ENCODE data around the gene SEC61A1. TPM values are rescaled to one million over a fixed set of nuclear protein-coding genes. Genes with fewer than 3 reads are reported as not detected.
A peak's percentile ranks its signal among the peaks of the same experiment; 100 is the strongest.

SEC61A1 gene
- total RNA-seq, 1 donor from 2014 or later = 150 TPM

- no peak for TF ChIP-seq CTCF (conservative IDR thresholded peaks at IDR 0.05; ENCODE audit: low read depth, low read length)
- no peak for DNase-seq (ENCODE audit: low read depth)
- H3K4me3 ChIP-seq (ENCODE audit: low read depth, low read length) = no peak overlapping the region
These were observed 14.4 kb downstream of the SEC61A1 start for GRCh38 chr3:128066676-128067075.

GRCh38 chr3:128067489-128067888 is 15.3 kb downstream of the SEC61A1 start:
- no peak for DNase-seq (ENCODE audit: low read depth)
- no peak overlapping the region for H3K4me3 ChIP-seq (ENCODE audit: low read depth, low read length)
- no peak for TF ChIP-seq CTCF (conservative IDR thresholded peaks at IDR 0.05; ENCODE audit: low read depth, low read length)

GRCh38 chr3:128068156-128068620 is 16.0 kb downstream of the SEC61A1 start:
- no peak for DNase-seq (ENCODE audit: low read depth)
- TF ChIP-seq CTCF (conservative IDR thresholded peaks at IDR 0.05; ENCODE audit: low read depth, low read length) = peak; percentile 72
- H3K4me3 ChIP-seq (ENCODE audit: low read depth, low read length) = no peak overlapping the region

GRCh38 chr3:128069271-128069670 is 17.0 kb downstream of the SEC61A1 start:
- no peak for TF ChIP-seq CTCF (conservative IDR thresholded peaks at IDR 0.05; ENCODE audit: low read depth, low read length)
- no peak for DNase-seq (ENCODE audit: low read depth)
- no peak overlapping the region for H3K4me3 ChIP-seq (ENCODE audit: low read depth, low read length)

- no peak for TF ChIP-seq CTCF (conservative IDR thresholded peaks at IDR 0.05; ENCODE audit: low read depth, low read length)
- no peak overlapping the region for H3K4me3 ChIP-seq (ENCODE audit: low read depth, low read length)
- no peak for DNase-seq (ENCODE audit: low read depth)
These were observed 18.8 kb downstream of the SEC61A1 start for GRCh38 chr3:128070898-128071591.

- DNase-seq (ENCODE audit: low read depth) = no peak
- TF ChIP-seq CTCF (conservative IDR thresholded peaks at IDR 0.05; ENCODE audit: low read depth, low read length) = no peak
- H3K4me3 ChIP-seq (ENCODE audit: low read depth, low read length) = no peak overlapping the region
These were observed 19.7 kb downstream of the SEC61A1 start for GRCh38 chr3:128071771-128072453.
